Stromal cell of bone marrow (primary cell): ENCODE measurements around the gene CHCHD6.

Experiments used
- DNase-seq: peaks from one replicate; pipeline ENCODE4 v3.0.0-alpha.2; 2012; ENCODE audit warnings: low read depth

CHCHD6 gene

DNA sequence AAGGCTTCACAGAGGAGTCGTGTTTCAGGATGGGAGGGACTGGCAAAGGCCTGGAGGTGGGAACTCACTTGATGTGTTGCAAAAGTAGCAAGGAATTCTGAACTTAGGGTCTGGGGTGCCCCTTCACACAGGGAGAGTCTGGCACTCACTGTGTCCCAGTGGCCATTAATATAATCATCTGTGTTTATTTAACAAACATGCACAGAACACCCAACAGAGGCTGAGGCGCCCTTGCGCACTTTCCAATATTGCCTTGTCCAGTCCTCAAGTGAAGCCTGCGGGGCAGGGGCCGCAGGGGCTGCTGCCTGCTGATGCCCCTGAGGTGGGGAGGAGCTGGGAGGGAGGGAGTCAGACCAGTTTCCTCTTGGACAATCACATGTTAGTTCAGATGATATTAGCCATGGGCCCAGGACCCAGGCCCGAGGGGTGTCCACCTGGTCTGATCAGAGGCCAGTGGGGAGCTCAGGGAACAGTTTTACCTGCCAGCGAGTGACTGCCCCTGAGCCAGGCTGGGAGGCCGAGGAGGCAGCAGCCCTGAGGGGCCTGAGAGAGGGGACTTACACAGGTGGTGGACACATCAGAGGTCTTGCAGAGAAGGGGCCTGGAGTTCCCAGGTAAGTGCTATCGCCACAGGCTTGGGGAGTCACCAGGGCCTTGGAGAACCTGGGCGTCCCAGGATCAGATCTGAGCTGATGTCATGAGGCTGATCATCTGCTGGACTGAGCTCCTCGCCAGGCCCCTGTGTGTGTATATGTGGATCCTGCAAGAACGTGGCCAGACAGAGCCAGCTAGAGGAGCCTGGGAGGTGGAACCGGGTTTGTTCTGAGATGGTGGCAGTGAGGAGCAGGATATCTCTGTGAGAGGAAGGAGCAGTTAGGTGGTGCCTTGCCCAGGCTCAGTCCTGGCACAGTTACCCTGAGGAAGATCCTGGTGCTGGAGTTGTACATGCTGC is 35.3 kb upstream of the CHCHD6 start:
- DNase-seq, result no peak

DNA sequence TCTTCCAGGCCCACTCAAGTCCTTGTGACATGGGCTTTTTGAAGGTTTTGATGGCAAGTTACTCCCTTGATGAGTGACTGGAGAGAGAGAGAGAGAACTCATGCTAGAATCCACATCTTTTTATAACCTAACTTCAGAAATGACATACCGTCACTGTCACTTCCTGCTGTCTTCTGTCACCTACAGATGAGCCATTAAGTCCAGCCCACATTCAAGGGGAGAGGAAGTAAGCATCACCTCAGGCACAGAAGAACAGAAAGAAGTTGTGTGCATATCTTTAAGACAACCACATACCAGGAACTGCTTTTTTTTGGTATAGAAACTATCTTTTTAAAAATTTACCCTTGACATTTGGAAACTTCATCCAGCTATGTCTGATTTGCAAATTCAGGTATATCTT is 32.5 kb upstream of the CHCHD6 start:
- no peak for DNase-seq

DNA sequence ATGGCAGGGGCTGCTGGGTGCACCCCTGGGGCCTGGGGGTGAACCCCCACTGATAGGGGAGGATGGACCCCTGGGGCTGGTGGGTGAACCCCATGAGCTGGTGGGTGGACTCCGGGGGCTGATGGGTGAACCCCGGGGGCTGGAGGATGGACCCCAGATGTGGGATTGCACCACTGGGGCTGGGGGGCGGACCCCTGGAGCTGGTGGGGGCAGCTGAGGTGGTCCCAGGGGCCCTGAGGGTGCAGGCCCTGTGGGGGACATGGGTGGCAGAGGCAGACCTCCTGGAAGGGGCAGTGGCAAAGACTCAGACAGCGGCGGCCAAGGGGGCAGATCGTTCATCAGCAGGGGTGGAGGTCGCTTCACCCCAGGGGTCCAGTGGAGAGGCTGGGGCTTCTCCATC is 31.7 kb upstream of the CHCHD6 start:
- DNase-seq, result no peak

DNA sequence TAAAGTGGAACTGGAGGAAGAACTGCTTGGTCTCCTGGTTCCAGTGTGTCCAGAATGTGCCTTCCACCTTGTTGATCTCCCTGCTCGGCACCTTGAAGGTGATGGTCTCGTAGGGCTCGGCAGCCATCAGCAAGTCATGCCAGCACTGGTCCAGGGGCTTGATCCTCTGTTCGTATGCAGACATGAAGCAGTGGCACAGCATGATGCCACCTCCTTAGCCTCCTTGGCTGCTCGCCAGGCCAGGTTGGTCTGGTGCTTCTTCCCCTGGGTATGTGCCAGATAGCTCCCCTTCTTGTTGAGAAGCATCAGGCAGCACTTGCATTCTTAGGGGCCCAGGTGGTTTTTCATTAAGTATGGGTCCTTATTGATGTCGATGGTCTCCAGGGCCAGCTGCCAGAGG is 31.3 kb upstream of the CHCHD6 start:
- no peak for DNase-seq

DNA sequence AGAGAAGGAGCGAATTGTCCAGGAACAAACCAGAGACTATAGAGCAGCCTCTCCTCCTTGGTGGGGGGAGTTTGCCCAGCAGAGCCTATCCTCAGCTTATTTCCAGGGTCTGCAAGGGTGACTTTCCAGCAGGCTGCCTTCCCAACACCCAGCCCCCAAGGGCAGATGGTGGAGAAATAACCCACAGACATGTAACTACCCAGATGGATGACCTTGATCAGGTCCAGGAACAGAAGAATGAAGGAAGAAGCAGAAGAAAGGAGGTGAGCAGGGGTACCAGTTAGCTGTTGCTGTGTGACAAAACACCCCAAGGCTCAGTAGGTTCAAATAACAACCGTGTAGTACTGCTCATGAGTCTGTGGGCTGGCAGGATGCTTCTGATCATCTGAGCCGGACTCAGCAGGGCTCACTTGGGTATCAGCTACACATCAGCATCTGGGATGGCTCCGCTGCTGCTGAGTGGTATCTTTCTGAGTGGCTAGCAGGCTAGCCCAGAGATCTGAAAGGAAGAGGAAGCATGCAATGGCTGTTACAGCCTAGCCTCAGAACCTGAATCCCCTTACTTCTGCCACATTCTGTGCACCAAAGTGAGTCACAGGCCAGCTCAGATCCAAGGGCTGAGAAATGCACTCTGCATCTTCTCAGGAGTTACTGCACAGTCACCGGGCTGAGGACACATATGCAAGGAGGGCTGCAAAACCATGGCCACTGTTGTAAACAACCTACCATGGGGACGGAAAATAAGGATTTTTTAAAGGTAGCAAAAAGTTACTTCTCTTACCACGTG is 26.9 kb upstream of the CHCHD6 start:
- DNase-seq, result no peak

DNA sequence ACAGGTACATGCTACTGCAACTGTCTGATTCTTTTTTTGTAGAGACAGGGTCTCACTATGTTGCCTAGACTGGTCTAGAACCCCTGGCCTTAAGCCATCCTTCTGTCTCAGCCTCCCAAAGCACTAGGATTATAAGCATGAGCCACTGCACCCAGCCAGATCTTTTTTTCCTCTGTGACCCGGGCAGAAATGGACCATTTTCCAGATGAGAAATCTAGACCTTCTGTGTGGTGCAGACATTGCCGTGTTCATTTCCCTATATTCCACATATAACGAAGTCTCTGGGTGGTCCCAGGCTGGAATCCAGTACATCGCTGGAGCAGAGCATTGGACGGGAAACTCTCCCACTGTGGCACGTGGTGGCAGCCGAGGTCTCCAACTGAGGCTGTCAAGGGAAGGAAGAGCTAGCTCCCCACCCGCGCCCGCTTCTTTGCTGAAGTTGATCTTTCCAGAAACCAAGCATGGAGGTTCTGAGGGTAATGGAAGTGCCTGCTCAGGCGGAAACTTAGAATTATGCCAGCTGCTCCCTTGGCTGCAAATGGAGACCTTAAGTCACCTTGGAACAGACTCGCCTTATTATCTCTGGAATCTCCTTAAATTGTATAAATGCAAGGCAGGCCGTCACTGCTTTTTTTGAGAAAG is 26.1 kb upstream of the CHCHD6 start:
- no peak for DNase-seq

DNA sequence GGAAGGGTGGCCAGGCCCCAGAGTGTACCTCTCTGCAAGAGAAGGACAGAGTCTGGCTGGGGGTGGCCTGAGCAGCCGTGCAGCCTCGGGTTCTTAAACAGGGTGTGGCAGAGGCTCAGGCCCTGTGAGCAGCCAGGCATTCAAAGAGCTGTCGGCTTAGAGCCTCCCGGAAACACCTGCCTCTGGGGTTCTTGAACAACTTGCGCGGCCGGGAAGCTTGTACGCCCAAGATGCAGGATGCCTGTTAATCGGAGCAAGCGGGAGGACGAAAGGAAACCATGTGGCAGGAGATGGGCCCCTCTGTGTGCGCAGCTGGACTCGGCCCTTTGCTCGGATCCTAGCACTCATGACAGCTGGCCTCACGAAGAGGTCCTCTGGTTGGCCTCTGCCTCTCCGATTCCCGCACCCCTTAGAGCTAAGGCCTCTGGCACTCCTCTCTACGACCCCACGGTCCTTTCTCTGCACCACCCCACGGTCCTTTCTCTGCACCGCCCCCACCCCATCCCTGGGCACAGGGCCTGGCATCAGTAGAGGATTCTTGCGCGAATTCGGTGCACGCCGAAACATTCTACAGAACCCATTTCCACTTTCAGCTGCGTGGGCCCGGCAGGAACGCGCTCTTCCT is 25.2 kb upstream of the CHCHD6 start:
- no peak for DNase-seq

DNA sequence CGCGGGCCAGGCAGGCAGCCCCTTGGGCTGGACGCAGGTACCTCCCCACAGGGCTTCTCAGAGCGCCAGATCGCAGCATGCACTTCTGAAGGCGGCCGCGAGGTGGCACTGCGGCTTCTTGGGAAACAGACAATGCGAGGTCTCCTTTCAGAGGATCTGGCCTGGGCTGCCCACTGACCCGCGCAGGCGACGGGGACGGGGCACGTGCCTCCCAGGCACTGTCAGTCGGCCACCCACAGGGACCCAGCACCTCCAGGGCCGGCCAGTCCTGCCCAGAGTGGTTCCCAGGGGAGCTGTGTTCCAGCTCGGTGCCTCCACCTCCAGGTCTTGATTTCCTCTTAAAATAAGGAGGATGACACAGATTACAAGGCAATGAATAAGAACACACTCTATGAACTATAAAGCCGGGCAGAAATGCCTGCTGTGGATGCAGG is 24.7 kb upstream of the CHCHD6 start:
- peak; percentile 43 for DNase-seq

DNA sequence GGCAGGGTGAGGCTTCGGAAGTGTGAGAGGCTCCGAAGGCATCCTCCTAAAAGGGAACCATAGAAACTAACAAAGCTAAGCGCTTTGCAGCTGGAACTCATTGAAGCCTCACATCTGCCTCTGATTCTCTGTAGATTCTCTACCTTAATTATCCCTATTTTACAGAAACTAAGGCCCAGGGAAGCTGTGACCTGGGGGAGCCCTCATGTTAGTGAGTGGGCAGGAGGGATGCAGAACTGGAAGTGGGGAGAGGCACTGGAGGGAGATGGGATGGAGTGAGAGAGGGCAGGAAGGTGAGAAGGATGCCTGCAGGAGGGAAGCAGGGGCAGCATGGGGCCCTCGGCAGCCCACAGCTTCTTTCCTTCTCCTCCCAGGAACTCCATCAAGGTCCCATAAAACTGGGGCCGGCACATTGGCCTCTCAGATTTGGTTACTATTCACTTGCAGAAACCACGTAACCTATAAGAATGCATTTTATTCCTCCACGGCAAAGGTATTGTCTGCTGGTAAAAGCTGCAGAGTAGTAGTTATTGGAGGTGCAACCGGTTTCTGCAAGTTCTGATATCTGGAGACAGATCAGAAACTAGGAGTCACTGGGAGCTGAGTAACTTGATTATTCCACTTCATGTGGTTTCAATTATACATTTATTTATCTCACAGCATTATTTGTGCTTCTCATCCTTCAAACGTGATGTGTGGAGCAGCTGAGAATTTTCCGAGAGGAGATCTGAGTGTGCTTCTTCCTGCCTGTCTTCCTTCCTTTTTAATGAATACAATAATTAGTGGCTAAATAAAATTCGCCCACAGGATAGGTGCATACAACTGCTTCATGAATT is 24.0 kb upstream of the CHCHD6 start:
- no peak for DNase-seq

DNA sequence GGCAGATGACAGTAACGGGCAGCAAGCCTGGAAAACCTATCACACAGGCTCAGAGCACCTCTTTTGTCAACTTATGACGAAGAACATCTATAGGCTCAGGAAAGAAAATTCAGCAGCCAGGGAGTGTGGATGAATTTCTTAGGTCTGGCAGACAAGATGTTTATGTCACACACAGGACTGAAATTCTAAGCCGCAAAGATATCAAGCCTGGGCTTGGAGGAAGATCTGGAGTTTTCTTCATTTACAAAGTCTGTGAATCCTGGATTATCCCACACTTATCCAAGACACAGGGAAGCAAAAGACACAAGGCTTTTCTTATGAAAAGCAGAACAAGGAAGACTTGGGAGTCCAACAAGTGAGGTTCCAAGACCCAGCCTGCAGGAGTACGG is 23.4 kb upstream of the CHCHD6 start:
- no peak for DNase-seq

DNA sequence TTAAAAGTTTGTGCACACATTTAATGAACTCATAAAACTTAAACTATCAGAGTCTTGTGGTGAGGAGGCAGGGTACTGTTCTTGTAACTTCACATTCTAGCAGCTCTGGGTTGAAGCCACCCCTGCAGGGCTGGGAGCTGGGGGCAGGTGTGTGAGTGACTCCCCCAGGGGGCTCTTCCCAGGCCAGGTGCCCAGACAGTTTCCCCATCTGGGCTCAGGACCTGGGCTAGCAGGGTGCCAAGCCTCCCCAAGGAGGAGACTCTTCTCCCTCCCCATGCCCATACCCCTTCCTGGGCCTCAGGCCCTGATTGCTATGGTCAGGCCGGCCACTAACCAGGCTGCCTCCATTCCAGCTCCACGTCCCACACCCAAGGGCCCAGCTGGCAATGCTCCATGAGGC is 22.0 kb upstream of the CHCHD6 start:
- no peak for DNase-seq

DNA sequence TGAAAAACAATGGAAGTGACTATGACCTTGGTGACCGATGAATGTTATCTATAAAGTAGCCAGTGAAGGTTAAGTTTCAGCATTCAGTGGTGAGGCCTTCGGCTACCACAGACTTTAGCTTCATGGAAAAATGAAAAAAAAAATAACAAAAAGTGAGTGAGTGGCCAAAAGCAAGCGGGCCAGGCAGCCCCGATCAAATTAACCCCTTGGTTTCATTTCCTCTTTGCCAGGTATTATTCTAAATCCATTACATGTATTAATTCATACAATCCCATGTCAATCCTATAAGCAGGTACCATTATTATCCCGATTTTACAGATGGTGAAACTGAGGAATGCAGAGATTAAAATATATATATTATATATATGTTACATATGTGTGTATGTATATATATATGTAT is 21.0 kb upstream of the CHCHD6 start:
- DNase-seq, result no peak

DNA sequence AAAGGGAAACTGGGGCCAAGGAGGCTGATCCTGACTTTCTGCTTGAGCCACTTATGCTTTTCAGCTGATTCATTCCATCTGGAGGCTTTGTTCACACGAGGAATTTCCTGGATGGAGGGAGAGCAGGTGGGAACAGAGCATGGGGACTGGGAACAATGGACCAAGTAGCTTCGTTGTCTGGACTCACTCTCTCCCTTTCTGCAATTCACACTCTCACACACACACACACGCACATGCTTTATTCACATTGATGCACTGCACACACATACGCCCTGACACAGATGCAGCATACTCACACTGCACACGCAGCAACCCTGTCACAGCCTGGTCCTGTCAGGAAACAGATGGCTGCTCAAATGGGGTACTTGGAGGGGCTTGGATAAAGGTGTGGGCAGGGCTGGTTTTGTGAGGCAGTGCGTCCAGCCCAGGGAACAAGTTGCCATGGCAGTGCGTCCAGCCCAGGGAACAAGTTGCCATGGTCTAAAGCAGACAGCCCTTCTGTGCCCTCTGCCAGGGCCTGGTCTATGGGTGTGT is 19.8 kb upstream of the CHCHD6 start:
- DNase-seq, result peak; percentile 26

DNA sequence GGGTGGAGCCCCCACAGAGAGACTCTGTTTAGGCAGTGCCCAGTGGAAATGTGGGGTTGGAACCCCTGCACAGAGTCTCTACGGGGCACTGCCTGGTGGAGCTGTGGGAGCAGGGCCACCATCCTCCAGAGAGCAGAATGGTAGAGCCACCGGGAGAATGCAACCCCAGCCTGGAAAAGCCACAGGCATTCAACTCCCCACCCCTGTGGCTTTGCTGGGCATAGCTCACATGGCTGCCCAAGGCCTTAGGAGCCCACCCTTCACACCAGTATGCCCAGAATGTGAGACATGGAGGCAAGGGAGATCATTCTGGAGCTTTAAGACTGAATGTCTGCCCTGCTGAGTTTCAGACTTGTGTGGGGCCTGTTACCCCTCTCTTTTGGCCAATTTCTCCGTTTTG is 19.0 kb upstream of the CHCHD6 start:
- no peak for DNase-seq

DNA sequence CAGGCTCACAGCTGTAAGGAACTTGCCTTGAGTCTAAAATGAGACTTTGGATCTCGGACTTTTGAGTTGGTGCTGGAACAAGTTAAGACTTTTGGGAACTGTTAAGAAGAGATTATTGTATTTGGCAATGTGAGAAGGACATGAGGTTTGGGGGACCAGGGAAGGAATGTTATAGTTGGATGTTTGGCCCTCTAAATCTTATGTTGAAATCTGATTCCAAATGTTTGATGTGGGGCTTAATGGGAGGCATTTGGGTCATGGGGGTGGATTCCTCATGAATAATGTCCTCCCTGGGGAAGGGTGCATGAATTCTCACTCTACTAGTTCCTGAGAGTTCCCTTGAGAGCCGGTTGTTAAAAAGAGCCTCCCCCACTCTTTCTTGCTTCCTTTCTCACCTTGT is 18.5 kb upstream of the CHCHD6 start:
- peak; percentile 52 for DNase-seq

DNA sequence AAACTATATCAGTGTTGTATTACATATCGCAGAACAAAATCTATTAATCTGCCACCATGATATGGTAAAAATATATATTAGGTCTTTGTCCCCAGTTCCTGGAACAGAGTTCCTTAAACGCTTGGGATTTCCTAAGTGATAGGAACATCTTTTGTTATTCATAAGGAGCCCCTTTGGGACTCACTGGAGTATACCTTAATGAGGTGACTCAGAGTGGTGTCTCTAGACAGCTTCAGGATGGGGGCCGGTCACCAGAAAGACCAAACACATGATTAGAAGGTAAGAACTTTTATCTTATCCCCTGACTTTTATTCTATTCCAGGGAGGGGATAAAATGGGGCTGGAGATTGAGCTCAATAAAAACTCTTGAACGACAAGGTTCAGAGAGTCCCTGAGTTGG is 12.3 kb upstream of the CHCHD6 start:
- DNase-seq, result no peak

DNA sequence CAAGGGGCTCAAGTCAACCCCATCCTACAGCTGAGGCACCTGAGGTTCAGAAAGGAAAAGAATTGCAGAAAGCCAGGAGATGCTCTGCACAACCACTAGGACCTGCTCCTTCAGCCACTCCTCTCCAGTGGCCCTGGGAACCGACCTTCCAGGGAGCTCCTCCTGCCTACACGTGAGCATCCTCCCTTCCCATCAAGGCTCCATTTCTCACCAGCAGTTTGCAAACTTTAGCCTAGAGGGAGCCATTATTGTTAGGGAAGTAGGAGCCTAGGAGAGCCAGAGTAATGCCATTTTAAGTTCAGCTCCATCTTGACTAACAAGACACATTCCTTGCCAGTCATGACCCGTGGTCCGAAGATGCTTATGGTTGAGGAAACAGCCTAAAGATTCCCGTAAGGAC is 11.2 kb upstream of the CHCHD6 start:
- no peak for DNase-seq

DNA sequence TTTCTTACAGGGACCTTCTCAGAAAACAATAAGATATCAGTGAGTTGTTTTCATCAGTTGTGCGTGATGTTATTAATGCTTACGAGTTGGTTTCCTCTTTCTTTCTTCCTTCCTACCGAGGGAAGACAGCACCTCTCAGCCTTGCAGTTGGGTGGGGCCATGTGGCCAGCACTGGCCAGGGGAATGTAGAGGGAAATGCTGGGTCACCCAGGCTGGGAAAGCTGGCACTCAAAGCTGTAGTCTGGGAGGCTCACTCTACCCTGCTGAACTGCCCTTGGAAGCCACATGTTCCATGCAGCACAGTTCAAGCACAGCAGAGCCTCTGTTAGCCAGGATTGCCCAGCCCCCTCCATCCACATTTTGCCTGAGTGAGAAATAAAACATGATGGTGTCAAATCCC is 10.1 kb upstream of the CHCHD6 start:
- DNase-seq, result no peak

DNA sequence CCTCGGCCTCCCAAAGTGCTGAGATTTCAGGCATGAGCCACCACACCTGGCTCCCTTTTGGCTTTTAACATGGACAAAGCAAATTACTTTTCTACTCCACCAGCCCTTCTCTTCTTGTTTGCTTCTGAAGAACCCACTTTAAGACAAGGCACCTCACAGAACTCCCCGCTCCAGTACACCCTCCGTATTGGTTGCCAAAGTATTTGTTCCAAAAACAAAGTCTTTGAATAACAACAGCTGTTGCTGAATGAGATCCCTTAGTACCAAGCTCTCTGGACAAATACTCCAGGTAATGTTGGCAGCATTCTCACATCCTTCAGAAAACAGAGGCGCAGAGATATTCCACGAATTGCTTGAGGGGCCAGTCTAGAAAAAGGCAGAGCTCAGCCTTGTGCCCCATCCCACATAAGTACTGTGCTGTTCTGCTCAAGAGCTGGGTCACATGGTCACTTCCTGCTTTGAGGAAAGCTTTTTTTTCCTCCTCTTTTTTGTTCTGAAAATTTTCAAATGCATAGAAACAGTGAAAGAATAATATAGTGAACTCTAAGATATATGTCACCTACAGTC is 7.3 kb upstream of the CHCHD6 start:
- no peak for DNase-seq

DNA sequence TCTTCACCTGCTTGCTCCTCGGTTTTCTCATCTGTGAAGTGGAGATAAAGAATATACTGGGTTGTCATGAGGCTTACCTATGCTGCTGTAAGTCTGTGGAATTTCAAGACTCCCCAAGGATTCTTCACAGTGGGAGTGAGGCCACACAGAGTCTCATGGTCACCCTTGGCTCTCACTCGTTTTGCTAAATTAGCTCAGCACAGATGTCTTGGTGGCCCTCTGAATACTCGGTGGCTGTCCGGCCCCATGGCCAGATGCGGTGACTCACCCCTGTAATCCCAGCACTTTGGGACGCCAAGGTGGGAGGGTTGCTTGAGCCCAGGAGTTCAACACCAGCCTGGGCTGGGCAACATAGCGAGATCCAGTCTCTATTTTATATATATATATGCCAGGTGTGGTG is 5.0 kb upstream of the CHCHD6 start:
- no peak for DNase-seq
